ENCODE measurements around the gene WDR86.

DNA sequence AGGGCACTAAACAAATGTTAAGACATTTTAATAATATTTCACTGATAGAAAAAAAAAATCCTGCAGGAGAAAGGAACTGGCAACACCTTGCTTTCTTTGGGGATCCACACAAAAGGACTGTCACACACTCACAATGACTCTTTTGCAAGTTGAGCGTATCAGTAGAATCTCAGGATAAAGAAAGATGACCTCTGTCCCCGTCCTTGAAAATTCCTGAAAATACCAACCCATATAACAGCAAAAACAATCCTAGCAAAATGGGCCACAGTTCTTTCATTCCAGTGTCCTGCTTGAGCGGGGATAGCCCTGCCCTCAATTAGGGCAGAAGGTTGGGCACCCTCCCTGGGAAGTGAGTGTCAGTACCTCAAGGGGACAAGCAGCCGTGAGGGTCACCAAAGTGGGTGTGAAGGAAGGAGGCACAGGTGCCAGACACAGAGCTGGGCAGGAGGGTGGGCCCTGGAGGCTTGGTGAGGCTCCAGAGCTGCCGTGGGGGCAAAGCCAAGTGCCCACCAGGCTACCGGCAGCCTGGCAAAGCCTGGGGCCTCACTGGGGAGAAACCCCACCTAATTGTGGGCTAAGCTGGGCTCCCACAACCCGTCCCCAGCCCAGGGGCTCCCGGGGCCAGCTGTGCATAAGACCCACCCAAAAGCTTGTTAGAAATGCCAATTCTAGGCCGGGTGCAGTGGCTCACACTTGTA is 2.8 kb downstream of the WDR86 start:
- TF ChIP-seq, protein P1, sequence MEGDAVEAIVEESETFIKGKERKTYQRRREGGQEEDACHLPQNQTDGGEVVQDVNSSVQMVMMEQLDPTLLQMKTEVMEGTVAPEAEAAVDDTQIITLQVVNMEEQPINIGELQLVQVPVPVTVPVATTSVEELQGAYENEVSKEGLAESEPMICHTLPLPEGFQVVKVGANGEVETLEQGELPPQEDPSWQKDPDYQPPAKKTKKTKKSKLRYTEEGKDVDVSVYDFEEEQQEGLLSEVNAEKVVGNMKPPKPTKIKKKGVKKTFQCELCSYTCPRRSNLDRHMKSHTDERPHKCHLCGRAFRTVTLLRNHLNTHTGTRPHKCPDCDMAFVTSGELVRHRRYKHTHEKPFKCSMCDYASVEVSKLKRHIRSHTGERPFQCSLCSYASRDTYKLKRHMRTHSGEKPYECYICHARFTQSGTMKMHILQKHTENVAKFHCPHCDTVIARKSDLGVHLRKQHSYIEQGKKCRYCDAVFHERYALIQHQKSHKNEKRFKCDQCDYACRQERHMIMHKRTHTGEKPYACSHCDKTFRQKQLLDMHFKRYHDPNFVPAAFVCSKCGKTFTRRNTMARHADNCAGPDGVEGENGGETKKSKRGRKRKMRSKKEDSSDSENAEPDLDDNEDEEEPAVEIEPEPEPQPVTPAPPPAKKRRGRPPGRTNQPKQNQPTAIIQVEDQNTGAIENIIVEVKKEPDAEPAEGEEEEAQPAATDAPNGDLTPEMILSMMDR (conservative IDR thresholded peaks at IDR 0.05; ENCODE audit: low read depth, low read length) = no peak
- TF ChIP-seq EZH2 (IDR thresholded peaks at IDR 0.05; ENCODE audit: borderline replicate concordance, low read depth, low read length, poor library complexity, severe bottlenecking) = no peak

Measured in A673 (cell line).